Astrocyte (in vitro differentiated cells and primary cell): Measurements from ENCODE around the gene TRMT2A. TPM values are rescaled to one million over a fixed set of nuclear protein-coding genes. Genes with fewer than 3 reads are reported as not detected.

ENCODE experiments used
- DNase-seq: peaks from one replicate; pipeline ENCODE4 v3.0.0-alpha.2; 2010; ENCODE audit warnings: low read depth
- FAIRE-seq: peaks from 2 replicates; lab custom pipeline; 2011; peaks lifted over from hg19 to GRCh38; lab: Jason Lieb, UNC
- H2AFZ ChIP-seq: 2 replicates; pipeline ENCODE4 v1.6.0; 2012; ENCODE audit warnings: low read depth, low read length, inconsistent platforms
- H3K27ac ChIP-seq: 2 replicates; pipeline ENCODE4 v1.5.1; 2011; ENCODE audit warnings: low read depth, low read length, inconsistent platforms
- H3K27me3 ChIP-seq: 2 replicates; pipeline ENCODE4 v1.6.0; 2011; ENCODE audit warnings: low read length, inconsistent platforms; ENCODE audit not compliant: insufficient read depth
- H3K36me3 ChIP-seq: 2 replicates; pipeline ENCODE4 v1.5.1; 2011; ENCODE audit warnings: low read length, inconsistent platforms; ENCODE audit not compliant: insufficient read depth
- H3K4me1 ChIP-seq: 2 replicates; pipeline ENCODE4 v1.5.1; 2011; ENCODE audit warnings: low read length, inconsistent platforms; ENCODE audit not compliant: insufficient read depth
- H3K4me2 ChIP-seq: 2 replicates; pipeline ENCODE4 v1.6.0; 2012; ENCODE audit warnings: low read length, inconsistent platforms
- H3K4me3 ChIP-seq: 2 replicates; pipeline ENCODE4 v1.5.1; 2011; ENCODE audit warnings: low read depth, mild to moderate bottlenecking, low read length, inconsistent platforms; ENCODE audit not compliant: insufficient read depth
- H3K79me2 ChIP-seq: 2 replicates; pipeline ENCODE4 v1.6.0; 2012; ENCODE audit warnings: mild to moderate bottlenecking, low read length, inconsistent platforms; ENCODE audit not compliant: insufficient read depth
- H3K9ac ChIP-seq: 2 replicates; pipeline ENCODE4 v1.6.0; 2012; ENCODE audit warnings: mild to moderate bottlenecking, low read length, inconsistent platforms
- H3K9me3 ChIP-seq: 2 replicates; pipeline ENCODE4 v1.5.1; 2012; ENCODE audit warnings: low read depth, mild to moderate bottlenecking, low read length, inconsistent platforms; ENCODE audit not compliant: insufficient read depth
- H4K20me1 ChIP-seq: 2 replicates; pipeline ENCODE4 v1.6.0; 2012; ENCODE audit warnings: low read length, inconsistent platforms; ENCODE audit not compliant: insufficient read depth
- H3K27ac Mint-ChIP-seq: one replicate; pipeline ENCODE4 v1.8.0; 2021; ENCODE audit warnings: mild to moderate bottlenecking, mixed read lengths; ENCODE audit not compliant: unreplicated experiment
- H3K27me3 Mint-ChIP-seq: one replicate; pipeline ENCODE4 v1.8.0; 2021; ENCODE audit warnings: low read depth, mixed read lengths; ENCODE audit not compliant: unreplicated experiment
- H3K36me3 Mint-ChIP-seq: one replicate; pipeline ENCODE4 v1.8.0; 2021; ENCODE audit warnings: low read depth, mixed read lengths; ENCODE audit not compliant: unreplicated experiment
- H3K4me1 Mint-ChIP-seq: one replicate; pipeline ENCODE4 v1.8.0; 2021; ENCODE audit warnings: low read depth, mixed read lengths; ENCODE audit not compliant: unreplicated experiment
- H3K4me3 Mint-ChIP-seq: one replicate; pipeline ENCODE4 v1.8.0; 2021; ENCODE audit warnings: mild to moderate bottlenecking, moderate library complexity, mixed read lengths; ENCODE audit not compliant: unreplicated experiment
- H3K9me3 Mint-ChIP-seq: one replicate; pipeline ENCODE4 v1.8.0; 2021; ENCODE audit warnings: mild to moderate bottlenecking, mixed read lengths; ENCODE audit not compliant: unreplicated experiment
- EZH2 ChIP-seq: IDR thresholded peaks from 2 replicates; pipeline ENCODE4 v1.6.1; 2012; ENCODE audit warnings: mild to moderate bottlenecking, low read length, inconsistent platforms; ENCODE audit not compliant: insufficient read depth
- total RNA-seq: library from RNA; stranded (reverse); gene quantifications from 2 replicates; pipeline ENCODE4 v1.2.1, GENCODE V29; 2021
- TF ChIP-seq, protein P1 (sequence below): IDR thresholded peaks from 2 replicates; pipeline ENCODE4 v1.5.1; 2011; ENCODE audit warnings: low read depth, mild to moderate bottlenecking, inconsistent platforms, low read length, moderate library complexity; ENCODE audit not compliant: insufficient read depth

Gene TRMT2A
- total RNA-seq, 1 donor from 2014 or later = 32.9 TPM

DNA sequence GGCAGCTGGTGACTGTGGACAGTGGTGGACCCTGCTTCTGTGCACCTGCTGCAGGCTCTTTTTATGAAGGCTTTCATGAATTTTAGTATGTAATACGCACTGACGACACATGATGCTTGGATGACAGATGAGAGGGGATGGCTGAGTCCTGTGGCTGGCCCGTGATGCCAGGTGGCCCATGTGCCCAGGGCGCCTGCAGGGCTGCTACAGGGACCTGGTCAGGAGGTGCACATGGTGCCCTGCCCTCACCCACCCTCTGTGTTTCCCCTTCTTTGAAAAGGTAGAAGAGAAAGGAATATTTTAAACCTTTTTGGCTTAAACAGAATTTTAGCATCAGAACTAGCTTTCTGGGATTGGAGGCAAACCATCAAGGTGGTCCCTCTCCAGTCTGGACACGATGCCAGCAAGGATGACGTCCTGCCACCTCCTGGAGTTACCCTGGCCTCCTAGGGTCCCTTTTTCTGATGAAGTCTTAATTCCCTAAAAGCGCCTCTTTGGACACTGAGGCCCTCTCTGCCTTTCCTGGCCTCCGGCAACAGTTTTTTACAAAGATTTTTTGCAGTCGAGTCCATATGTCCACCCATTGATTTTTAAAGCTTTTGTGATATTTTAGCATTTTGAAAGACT, 6.6 kb downstream of the TRMT2A start:
- Mint-ChIP-seq H3K27ac (no peak overlapping the region), H3K9me3 (no peaks in the 10 kb centered on the region), H3K27me3 (no peaks in the 10 kb centered on the region), H3K36me3 (peaks cover 13% of the 10 kb centered on the region), H3K4me1 (no peaks in the 10 kb centered on the region), H3K4me3 (no peak overlapping the region)
- no peak overlapping the region for H2AFZ ChIP-seq
- DNase-seq (no peak), FAIRE-seq (no peak)
- H4K20me1 ChIP-seq = peaks cover 80% of the 10 kb centered on the region
- TF ChIP-seq, protein P1, sequence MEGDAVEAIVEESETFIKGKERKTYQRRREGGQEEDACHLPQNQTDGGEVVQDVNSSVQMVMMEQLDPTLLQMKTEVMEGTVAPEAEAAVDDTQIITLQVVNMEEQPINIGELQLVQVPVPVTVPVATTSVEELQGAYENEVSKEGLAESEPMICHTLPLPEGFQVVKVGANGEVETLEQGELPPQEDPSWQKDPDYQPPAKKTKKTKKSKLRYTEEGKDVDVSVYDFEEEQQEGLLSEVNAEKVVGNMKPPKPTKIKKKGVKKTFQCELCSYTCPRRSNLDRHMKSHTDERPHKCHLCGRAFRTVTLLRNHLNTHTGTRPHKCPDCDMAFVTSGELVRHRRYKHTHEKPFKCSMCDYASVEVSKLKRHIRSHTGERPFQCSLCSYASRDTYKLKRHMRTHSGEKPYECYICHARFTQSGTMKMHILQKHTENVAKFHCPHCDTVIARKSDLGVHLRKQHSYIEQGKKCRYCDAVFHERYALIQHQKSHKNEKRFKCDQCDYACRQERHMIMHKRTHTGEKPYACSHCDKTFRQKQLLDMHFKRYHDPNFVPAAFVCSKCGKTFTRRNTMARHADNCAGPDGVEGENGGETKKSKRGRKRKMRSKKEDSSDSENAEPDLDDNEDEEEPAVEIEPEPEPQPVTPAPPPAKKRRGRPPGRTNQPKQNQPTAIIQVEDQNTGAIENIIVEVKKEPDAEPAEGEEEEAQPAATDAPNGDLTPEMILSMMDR = no peak
- TF ChIP-seq EZH2 = no peak
- H3K4me1 ChIP-seq = no peaks in the 10 kb centered on the region
- no peaks in the 10 kb centered on the region for H3K9me3 ChIP-seq
- no peak overlapping the region for H3K4me3 ChIP-seq
- no peak overlapping the region for H3K9ac ChIP-seq
- no peak overlapping the region for H3K27ac ChIP-seq
- peaks cover 31% of the 10 kb centered on the region for H3K79me2 ChIP-seq
- no peaks in the 10 kb centered on the region for H3K27me3 ChIP-seq
- no peak overlapping the region for H3K4me2 ChIP-seq
- peaks cover 46% of the 10 kb centered on the region for H3K36me3 ChIP-seq

DNA sequence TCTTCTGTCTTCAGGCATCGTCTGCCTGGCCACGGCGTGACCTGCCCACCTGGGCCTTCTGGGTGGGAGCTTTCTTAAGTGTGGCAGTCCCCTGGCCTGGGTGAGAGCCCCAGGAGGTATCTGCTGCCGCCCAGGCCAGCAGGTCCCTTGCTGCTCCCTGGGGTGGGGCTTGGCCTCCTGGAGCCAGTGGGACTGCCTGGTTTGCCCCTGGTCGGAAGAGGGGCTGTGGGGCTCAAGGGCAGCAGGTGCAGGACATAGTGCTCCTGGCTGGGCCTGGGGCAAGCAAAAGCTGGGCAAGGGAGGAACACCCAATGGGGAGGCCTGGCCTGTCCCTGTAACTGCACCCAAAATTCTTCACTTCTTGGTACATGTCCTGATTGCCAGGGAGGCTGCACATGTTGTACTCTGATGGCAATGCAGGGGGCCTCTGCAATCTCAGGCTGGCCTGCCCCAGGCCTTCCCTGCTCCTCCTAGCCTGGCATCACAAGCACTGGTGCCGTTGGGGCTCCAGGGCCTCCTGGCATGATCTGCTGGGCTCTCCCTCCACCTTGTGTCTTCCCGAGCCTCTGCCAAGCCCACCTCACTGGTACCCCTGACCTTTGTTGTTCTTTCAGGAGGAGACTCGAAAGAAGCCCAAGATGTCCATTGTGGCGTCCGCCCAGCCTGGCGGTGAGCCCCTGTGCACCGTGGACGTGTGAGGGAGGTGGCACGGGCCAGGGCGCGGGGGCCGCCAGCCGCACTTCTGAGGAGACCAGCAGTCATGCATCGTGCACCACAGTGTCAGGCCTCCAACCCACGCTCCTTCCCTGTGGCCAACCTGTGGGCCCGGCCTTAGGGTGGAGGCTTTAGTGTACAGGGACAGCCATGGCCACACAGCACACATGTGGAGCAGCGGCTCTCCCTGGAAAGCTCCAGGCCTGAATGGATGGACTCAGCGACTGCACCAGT, 7.3 kb downstream of the TRMT2A start:
- Histone ChIP-seq H3K4me1 (no peaks in the 10 kb centered on the region), H3K36me3 (peaks cover 52% of the 10 kb centered on the region), H2AFZ (no peak overlapping the region), H3K27me3 (no peaks in the 10 kb centered on the region), H3K79me2 (peaks cover 31% of the 10 kb centered on the region), H3K4me3 (no peak overlapping the region), H3K9me3 (no peaks in the 10 kb centered on the region), H4K20me1 (peaks cover 88% of the 10 kb centered on the region), H3K4me2 (no peak overlapping the region), H3K9ac (no peak overlapping the region), H3K27ac (no peak overlapping the region)
- Mint-ChIP-seq H3K4me1 (peaks cover 2% of the 10 kb centered on the region), H3K9me3 (no peaks in the 10 kb centered on the region), H3K27ac (no peak overlapping the region), H3K36me3 (peaks cover 11% of the 10 kb centered on the region), H3K27me3 (no peaks in the 10 kb centered on the region), H3K4me3 (no peak overlapping the region)
- no peak for FAIRE-seq
- TF ChIP-seq, protein P1 = no peak
- no peak for TF ChIP-seq EZH2
- no peak for DNase-seq
